Liver (tissue), 9 donors: ENCODE measurements around the gene SETD1B. TPM values are rescaled to one million over a fixed set of nuclear protein-coding genes. Genes with fewer than 3 reads are reported as not detected.

Experiments
- DNase-seq: peaks from one replicate; pipeline ENCODE4 v3.0.0-alpha.2; 2017; ENCODE audit warnings: low spot score
- H3K27ac ChIP-seq, 2 donors: one replicate each; pipeline ENCODE4 v1.7.0; 2013; ENCODE audit warnings: inconsistent platforms in 2 of 2, low read length in 2 of 2, control low read depth in 1 of 2, low read depth in 1 of 2, mild to moderate bottlenecking in 1 of 2
- H3K27me3 ChIP-seq, 4 donors: one replicate each; pipeline versions ENCODE4 v1.6.1 to v1.7.0; 2013; ENCODE audit warnings: low read length in 3 of 4, inconsistent platforms in 1 of 4, mild to moderate bottlenecking in 1 of 4, moderate library complexity in 1 of 4; ENCODE audit not compliant: control insufficient read depth in 4 of 4, insufficient read depth in 4 of 4
- H3K36me3 ChIP-seq, 4 donors: one replicate each; pipeline versions ENCODE4 v1.6.1 to v1.7.0; 2013; ENCODE audit warnings: low read length in 3 of 4, mild to moderate bottlenecking in 3 of 4, low read depth in 1 of 4, moderate library complexity in 1 of 4; ENCODE audit not compliant: control insufficient read depth in 4 of 4, insufficient read depth in 3 of 4
- H3K4me1 ChIP-seq, 4 donors: one replicate each; pipeline versions ENCODE4 v1.6.1 to v1.7.0; 2013; ENCODE audit warnings: low read length in 3 of 4, mild to moderate bottlenecking in 3 of 4, moderate library complexity in 1 of 4; ENCODE audit not compliant: control insufficient read depth in 4 of 4, insufficient read depth in 4 of 4
- H3K4me3 ChIP-seq, 3 donors: one replicate each; pipeline versions ENCODE4 v1.6.1 to v1.7.0; 2013; ENCODE audit warnings: low read length in 3 of 3, control low read depth in 1 of 3, low read depth in 1 of 3, mild to moderate bottlenecking in 1 of 3
- H3K9ac ChIP-seq, 2 donors: one replicate each; pipeline ENCODE4 v1.7.0; 2013; ENCODE audit warnings: low read length in 2 of 2, mild to moderate bottlenecking in 2 of 2, moderate library complexity in 2 of 2, control low read depth in 1 of 2, low read depth in 1 of 2
- H3K9me3 ChIP-seq, 4 donors: one replicate each; pipeline versions ENCODE4 v1.6.1 to v1.7.0; 2013; ENCODE audit warnings: low read length in 3 of 4; ENCODE audit not compliant: control insufficient read depth in 4 of 4
- ATF3 ChIP-seq: IDR thresholded peaks from 2 replicates; pipeline ENCODE4 v1.6.1; 2016; ENCODE audit warnings: antibody characterized with exemption
- CTCF ChIP-seq: fragments of 150-350 bp; IDR thresholded peaks from 2 replicates; pipeline ENCODE4 v1.5.1; 2017; ENCODE audit warnings: improper control_type of control experiment, low read depth, low read length; ENCODE audit not compliant: missing input control
- EGR1 ChIP-seq, 2 donors: IDR thresholded peaks; 2 replicates each; pipeline ENCODE4 v1.6.1; 2016 to 2018; ENCODE audit warnings: antibody characterized with exemption in 2 of 2, low read depth in 2 of 2
- FOXA2 ChIP-seq: IDR thresholded peaks from 2 replicates; pipeline ENCODE4 v1.6.1; 2016; ENCODE audit warnings: antibody characterized with exemption
- HNF4A ChIP-seq, 2 donors: conservative IDR thresholded peaks; 2 replicates each; pipeline ENCODE4 v1.6.1; 2016; ENCODE audit warnings: antibody characterized with exemption in 2 of 2, mild to moderate bottlenecking in 2 of 2
- HNF4G ChIP-seq: IDR thresholded peaks from 2 replicates; pipeline ENCODE4 v1.6.1; 2016; ENCODE audit warnings: antibody characterized with exemption
- JUND ChIP-seq, 2 donors: IDR thresholded peaks; 2 replicates each; pipeline ENCODE4 v1.6.1; 2016; ENCODE audit warnings: antibody characterized with exemption in 2 of 2
- MAX ChIP-seq: IDR thresholded peaks from 2 replicates; pipeline ENCODE4 v1.6.1; 2016; ENCODE audit warnings: antibody characterized with exemption
- NR2F2 ChIP-seq: IDR thresholded peaks from 2 replicates; pipeline ENCODE4 v1.6.1; 2016; ENCODE audit warnings: antibody characterized with exemption
- RAD21 ChIP-seq, 2 donors: IDR thresholded peaks; 2 replicates each; pipeline ENCODE4 v1.6.1; 2016; ENCODE audit warnings: antibody characterized with exemption in 2 of 2, mild to moderate bottlenecking in 2 of 2
- REST ChIP-seq: IDR thresholded peaks from 2 replicates; pipeline ENCODE4 v1.6.1; 2016; ENCODE audit warnings: antibody characterized with exemption, mild to moderate bottlenecking
- RXRA ChIP-seq, 2 donors: IDR thresholded peaks; 2 replicates each; pipeline ENCODE4 v1.6.1; 2017 to 2018; ENCODE audit warnings: antibody characterized with exemption in 2 of 2, mild to moderate bottlenecking in 1 of 2
- SP1 ChIP-seq: IDR thresholded peaks from 2 replicates; pipeline ENCODE4 v1.6.1; 2018; ENCODE audit warnings: antibody characterized with exemption, mild to moderate bottlenecking
- TAF1 ChIP-seq: conservative IDR thresholded peaks from 2 replicates; pipeline ENCODE4 v1.6.1; 2016; ENCODE audit warnings: antibody characterized with exemption, mild to moderate bottlenecking
- YY1 ChIP-seq: IDR thresholded peaks from 2 replicates; pipeline ENCODE4 v1.6.1; 2016; ENCODE audit warnings: antibody characterized with exemption, mild to moderate bottlenecking
- ZBTB33 ChIP-seq: IDR thresholded peaks from 2 replicates; pipeline ENCODE4 v1.6.1; 2016; ENCODE audit warnings: antibody characterized with exemption
- WGBS: extraction: QIAGEN DNeasy Blood & Tissue Kit; methylation state at CpG from one replicate; pipeline ENCODE4 v1.1.7; 2013; 5-methylcytosine and 5-hydroxymethylcytosine counted together
- polyA plus RNA-seq, 2 donors: library from polyadenylated mRNA; stranded (reverse) in 1 of 2; unstranded in 1 of 2; fragments of 200-250 nt in 1 of 2; fragments of >200 nt in 1 of 2; fragmentation: Nextera tagmentation in 1 of 2; extraction: Ambion mirVana in 1 of 2; gene quantifications; one replicate each; pipeline versions ENCODE4 v1.2.1 to v1.2.3, GENCODE V29; 2013 to 2015
- total RNA-seq, 2 donors: library from RNA; depleted of rRNA; stranded (reverse); fragments of >200 nt; gene quantifications; one replicate each; pipeline ENCODE4 v1.2.3, GENCODE V29; 2014
- donor health status: healthy.
- donor health status: healthy.
- donor health status: healthy.
- donor health status: healthy.
- donor health status: healthy.

The SETD1B gene
- total and polyA plus RNA-seq, 4 donors = 1.8 to 7.9 (median 5.0) TPM

DNA sequence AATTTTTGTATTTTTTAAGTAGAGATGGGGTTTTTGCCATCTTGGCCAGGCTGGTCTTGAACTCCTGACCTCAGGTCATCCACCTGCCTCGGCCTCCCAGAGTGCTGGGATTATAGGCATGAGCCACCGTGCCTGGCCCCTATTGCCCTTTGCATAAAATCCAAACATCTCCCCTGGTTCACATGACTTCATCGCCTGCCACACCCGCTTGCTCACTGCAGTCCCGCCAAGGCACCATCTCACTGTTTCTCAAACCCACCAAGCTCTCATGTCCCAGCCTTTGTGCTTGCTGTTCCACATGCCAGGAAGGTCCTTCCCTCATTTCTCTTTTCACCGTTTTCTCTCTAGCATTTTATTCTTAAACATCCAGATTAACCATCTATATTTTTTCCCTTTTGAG, 20.0 kb upstream of the SETD1B start:
- H3K4me1 ChIP-seq = peaks cover 3 to 14% (median 6%) of the 10 kb centered on the region in 4 donors

GRCh38 chr12:121784460-121784859, 19.3 kb upstream of the SETD1B start:
- TF ChIP-seq ATF3 (no peak), RXRA (IDR thresholded peaks at IDR 0.05) (peak; percentile 57 to 66)
- no peak overlapping the region for H3K4me3 ChIP-seq
- no peak for DNase-seq
- WGBS = 46% methylated on average over 6 of the region's 6 CpGs
- peaks cover 3 to 14% (median 6%) of the 10 kb centered on the region in 4 donors for H3K4me1 ChIP-seq
- H3K36me3 ChIP-seq = no peaks in the 10 kb centered on the region
- no peak overlapping the region for H3K27ac ChIP-seq
- peak overlapping the region in 1 of 2 donors; percentile 6 for H3K9ac ChIP-seq
- H3K27me3 ChIP-seq = no peaks in the 10 kb centered on the region
- no peaks in the 10 kb centered on the region for H3K9me3 ChIP-seq

More for the DNA sequence above, 20.0 kb upstream of the SETD1B start:
- no peak overlapping the region for H3K27ac ChIP-seq
- no peaks in the 10 kb centered on the region for H3K9me3 ChIP-seq
- H3K9ac ChIP-seq = no peak overlapping the region
- H3K36me3 ChIP-seq = peaks cover 0 to 4% (median 0%) of the 10 kb centered on the region in 4 donors
- WGBS = 78% methylated on average over 6 of the region's 6 CpGs
- no peak overlapping the region for H3K4me3 ChIP-seq
- no peak for DNase-seq
- no peaks in the 10 kb centered on the region for H3K27me3 ChIP-seq
- TF ChIP-seq RXRA (IDR thresholded peaks at IDR 0.05) (no peak), ZBTB33 (no peak), HNF4G (no peak), YY1 (no peak), EGR1 (IDR thresholded peaks at IDR 0.05; ENCODE audit: low read depth in 2 of 2) (no peak), JUND (IDR thresholded peaks at IDR 0.05) (no peak), RAD21 (IDR thresholded peaks at IDR 0.05) (no peak), NR2F2 (no peak), REST (no peak), MAX (no peak), SP1 (no peak), ATF3 (no peak)

GRCh38 chr12:121786440-121786825, 17.4 kb upstream of the SETD1B start:
- H3K4me1 ChIP-seq = peaks cover 5 to 14% (median 6%) of the 10 kb centered on the region in 4 donors
- H3K27me3 ChIP-seq = no peaks in the 10 kb centered on the region
- no peak overlapping the region for H3K9ac ChIP-seq
- no peak overlapping the region for H3K4me3 ChIP-seq
- H3K36me3 ChIP-seq = no peaks in the 10 kb centered on the region
- DNase-seq = no peak
- WGBS = 33% methylated on average over 6 of the region's 6 CpGs
- no peaks in the 10 kb centered on the region for H3K9me3 ChIP-seq
- H3K27ac ChIP-seq = peak overlapping the region; percentile 52 to 78
- TF ChIP-seq CTCF = no peak
- peak; percentile 69 to 73 for TF ChIP-seq RXRA (IDR thresholded peaks at IDR 0.05)
- TF ChIP-seq ZBTB33 = no peak
- peak in 1 of 2 donors; percentile 50 for TF ChIP-seq JUND (IDR thresholded peaks at IDR 0.05)
- TF ChIP-seq TAF1 = no peak
- TF ChIP-seq HNF4A (conservative IDR thresholded peaks at IDR 0.05) = peak; percentile 47 to 61
- TF ChIP-seq SP1 = peak; percentile 52
- TF ChIP-seq RAD21 (IDR thresholded peaks at IDR 0.05) = peak; percentile 14 to 32
- peak; percentile 18 for TF ChIP-seq YY1
- TF ChIP-seq ATF3 = no peak
- no peak for TF ChIP-seq NR2F2
- no peak for TF ChIP-seq EGR1 (IDR thresholded peaks at IDR 0.05; ENCODE audit: low read depth in 2 of 2)
- TF ChIP-seq FOXA2 = no peak
